SH-SY5Y (cell line): ENCODE results near the gene GAS6.

Source experiments
- GATA2 ChIP-seq: IDR thresholded peaks from 2 replicates; pipeline ENCODE4 v1.6.1; 2011; ENCODE audit warnings: mild to moderate bottlenecking, low read depth, low read length
- GATA3 ChIP-seq: IDR thresholded peaks from 2 replicates; pipeline ENCODE4 v1.6.1; 2011; ENCODE audit warnings: low read depth, mild to moderate bottlenecking, low read length, moderate library complexity

Gene GAS6

GRCh38 chr13:113865427-113865826 lies 1.6 kb upstream of the GAS6 start:
- TF ChIP-seq GATA3 = no peak
- TF ChIP-seq GATA2 = no peak

DNA sequence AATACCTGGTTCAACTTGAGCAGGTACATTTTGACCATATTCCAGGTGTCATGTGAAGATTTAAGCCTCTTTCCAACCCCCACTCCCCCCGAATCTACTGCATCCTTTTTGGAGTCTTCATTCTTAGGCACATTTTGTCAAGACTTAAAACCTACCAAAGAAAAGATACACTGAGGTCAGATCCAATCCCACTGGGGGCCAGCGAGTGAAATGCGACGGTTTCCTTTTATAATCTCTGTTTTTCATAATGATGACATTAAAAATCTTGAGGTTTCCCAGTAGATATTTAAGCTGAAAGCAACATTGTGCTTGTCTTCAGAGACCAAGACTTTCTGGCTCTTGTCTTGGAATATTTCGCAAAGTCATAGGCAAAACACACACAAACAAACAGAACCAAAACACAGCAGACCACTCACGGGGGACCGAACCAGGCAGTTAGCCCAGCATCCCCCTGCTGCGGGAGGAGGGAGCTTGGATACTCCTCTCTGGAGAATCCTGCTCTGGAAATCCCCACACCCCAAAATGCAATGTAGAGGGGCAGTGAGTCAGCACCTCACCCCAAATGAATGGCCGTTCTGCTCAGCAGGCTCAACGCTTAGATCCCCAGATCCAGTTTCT lies 506 bp upstream of the GAS6 start:
- TF ChIP-seq GATA2 = no peak
- TF ChIP-seq GATA3 = no peak

GRCh38 chr13:113862931-113863523 lies 849 bp downstream of the GAS6 start:
- no peak for TF ChIP-seq GATA3
- TF ChIP-seq GATA2 = no peak

- TF ChIP-seq GATA2 (no peak), GATA3 (no peak)
Observed at GRCh38 chr13:113862191-113862930, 1.5 kb downstream of the GAS6 start.

- peak; percentile 37; the same call in 1 of the 2 replicates for TF ChIP-seq GATA2
- no peak for TF ChIP-seq GATA3
Observed at GRCh38 chr13:113861433-113862030, 2.3 kb downstream of the GAS6 start.

DNA sequence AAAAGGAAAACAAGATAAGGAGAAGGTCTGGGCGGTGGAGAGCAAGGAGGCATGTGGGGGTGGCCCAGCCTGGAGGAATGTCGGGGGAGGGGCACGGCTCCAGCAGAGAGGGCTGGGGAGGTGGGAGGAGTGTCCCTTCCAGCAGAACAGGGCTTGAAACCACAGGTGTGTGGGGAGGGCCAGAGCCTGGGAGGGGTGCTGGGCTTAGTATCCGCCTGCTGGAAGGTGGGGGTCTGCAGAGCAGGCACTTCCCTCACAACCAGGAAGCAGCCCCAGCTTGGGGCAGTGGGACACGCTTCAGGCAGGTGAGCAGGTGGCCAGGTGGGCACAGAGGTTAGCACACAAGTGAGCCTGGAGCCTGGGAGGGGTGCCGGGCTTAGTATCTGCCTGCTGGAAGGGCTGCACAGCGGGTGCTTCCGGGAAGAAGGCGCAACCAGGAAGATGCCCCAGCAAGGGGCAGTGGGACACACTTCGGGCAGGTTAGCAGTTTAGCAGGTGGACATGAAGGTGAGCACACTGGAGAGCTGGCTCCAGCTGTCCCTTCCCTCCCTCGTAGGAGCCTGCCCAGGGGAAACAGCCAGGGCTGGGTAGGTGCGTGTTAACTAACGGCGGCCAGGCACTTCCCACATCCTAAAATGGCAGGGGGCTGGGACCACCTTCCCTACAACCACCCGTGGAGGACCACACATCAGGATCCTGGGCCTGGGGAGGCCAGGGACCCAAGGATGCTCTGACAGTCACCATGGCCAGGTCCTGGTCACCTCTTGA lies 3.0 kb downstream of the GAS6 start:
- no peak for TF ChIP-seq GATA3

DNA sequence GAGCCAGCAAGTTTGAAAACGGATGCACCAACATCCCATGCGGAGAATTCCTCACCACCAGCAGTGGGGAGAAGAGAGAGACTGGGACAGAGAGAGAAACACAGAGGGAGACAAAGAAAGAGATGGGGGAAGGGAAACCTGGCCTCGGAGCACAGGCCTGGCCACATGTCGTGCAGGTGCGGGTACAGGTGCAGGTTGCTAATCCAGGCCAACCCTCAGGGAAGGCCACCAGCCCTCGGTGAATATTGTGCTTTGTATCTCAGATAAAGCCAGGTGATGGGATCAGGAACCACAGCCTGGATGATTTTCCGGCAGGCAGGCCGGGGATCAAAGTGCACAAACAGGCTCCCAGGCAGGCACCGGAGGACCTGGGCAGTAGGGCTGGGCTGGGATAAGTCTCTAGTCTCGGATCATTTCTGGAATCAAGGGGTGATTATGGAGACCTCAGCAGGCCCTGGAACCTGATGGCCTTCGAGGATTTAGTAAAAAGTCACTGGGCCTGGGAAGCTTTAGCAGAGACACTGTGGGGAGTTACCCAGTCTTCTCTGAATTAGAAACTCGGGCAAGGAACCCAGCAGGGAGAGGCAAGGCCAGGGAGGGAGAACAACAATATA lies 3.7 kb downstream of the GAS6 start:
- TF ChIP-seq GATA2 = no peak
- no peak for TF ChIP-seq GATA3

GRCh38 chr13:113859311-113860050 lies 4.4 kb downstream of the GAS6 start:
- TF ChIP-seq GATA3 (no peak), GATA2 (no peak)

DNA sequence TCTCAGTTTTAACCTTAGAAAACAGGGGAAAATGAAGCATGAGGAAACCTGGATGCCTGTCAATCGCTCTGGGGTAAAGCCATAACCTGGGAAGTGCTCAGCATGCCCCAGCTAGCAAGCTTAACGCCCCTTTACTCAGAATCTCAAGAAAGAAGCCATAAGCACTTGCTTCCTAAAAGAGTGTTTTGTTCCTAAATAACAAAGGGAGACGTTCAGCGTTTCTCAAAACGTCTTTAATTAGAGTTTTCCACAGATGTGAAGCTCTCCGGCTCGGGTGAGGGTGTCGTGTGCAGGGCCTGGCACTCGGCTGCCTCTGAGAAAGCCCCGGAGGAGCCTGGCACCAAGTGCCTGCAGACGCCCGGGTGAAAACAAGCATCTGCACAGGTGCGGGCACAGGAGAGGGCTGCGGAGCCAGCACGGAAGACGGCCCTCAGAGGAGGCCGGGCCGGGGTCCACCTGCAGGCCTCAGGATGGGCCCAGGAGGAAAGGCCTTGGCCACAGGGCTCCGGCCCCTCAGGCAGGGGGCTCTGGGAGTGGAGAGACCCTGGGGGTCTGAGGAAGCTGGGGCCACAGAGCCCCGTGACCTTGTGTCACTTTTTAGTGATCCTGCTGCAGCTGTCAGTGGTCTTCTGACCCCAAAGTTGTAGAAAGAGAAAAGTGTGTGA lies 6.2 kb downstream of the GAS6 start:
- no peak for TF ChIP-seq GATA3
- no peak for TF ChIP-seq GATA2

GRCh38 chr13:113856716-113857065 lies 7.2 kb downstream of the GAS6 start:
- TF ChIP-seq GATA3 (no peak), GATA2 (no peak)

GRCh38 chr13:113855931-113856715 lies 7.8 kb downstream of the GAS6 start:
- no peak for TF ChIP-seq GATA3
- no peak for TF ChIP-seq GATA2
